ENCODE data around the gene HOXC12.

DNA sequence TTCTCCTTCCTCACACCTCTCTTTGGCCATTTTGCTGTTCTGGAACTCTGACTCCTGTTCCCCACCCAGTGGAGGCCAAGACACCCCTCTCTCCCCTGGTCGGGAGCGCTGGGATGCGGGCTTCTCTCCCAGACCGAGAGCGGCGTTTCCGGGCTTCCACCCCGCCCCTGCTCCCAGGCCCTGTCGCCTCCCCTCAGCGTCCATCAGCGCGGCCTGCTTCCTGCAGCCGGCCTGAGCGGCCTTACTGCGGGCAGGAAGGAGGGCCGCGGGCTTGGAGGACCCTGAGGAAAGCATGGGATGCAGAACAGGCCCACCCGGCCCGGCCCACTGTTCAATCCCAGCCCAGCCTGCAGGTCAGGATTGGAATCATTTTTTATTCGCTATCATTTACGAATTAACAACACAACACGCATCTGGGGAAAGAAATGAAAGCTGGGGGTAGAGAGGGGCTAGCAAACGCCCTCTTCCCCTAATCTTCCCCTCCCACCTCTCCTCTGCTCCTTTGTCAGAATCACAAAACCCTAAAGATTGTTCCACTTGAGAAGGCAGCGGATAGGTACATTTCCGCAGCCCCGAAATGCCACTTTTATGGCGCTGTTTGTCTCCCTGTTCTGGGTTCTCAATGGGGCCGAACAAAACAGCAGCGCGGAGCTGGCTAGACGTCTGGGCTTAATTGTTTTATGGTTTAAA is 50.3 kb downstream of the HOXC12 start:
- TF ChIP-seq POLR2A (IDR thresholded peaks at IDR 0.05; ENCODE audit: low read depth, low read length) (no peak), TAF1 (IDR thresholded peaks at IDR 0.05; ENCODE audit: borderline replicate concordance, low read depth, low read length) (no peak), POLR2AphosphoS5 (IDR thresholded peaks at IDR 0.05; ENCODE audit: low read depth, low read length) (no peak)

All from GM12892 (cell line).